RWPE2 (cell line): ENCODE results near the gene TMED6.
A peak's percentile ranks its signal among the peaks of the same experiment; 100 is the strongest.

Experiments used
- ATAC-seq: fragments of 200-7000 bp; cut with Tn5 transposase; 3 replicates; pipeline ENCODE4 v1.9.1; 2021; ENCODE audit warnings: low read depth
- DNase-seq: peaks from one replicate; pipeline ENCODE4 v3.0.0-alpha.2; 2020; ENCODE audit warnings: low spot score
- H3K27ac ChIP-seq: fragments of 450-650 bp; 2 replicates; pipeline ENCODE4 v1.5.1; 2017; ENCODE audit warnings: mild to moderate bottlenecking; ENCODE audit not compliant: poor library complexity, severe bottlenecking
- H3K27me3 ChIP-seq: fragments of 250-450 bp; sonication (Bioruptor Pico); 2 replicates; pipeline ENCODE4 v1.5.1; 2021; ENCODE audit warnings: mild to moderate bottlenecking, moderate library complexity; ENCODE audit not compliant: insufficient read depth, poor library complexity, severe bottlenecking
- H3K36me3 ChIP-seq: fragments of 250-450 bp; sonication (Bioruptor Pico); 2 replicates; pipeline ENCODE4 v1.5.1; 2020; ENCODE audit warnings: low read depth, mild to moderate bottlenecking, moderate library complexity
- H3K4me1 ChIP-seq: fragments of 250-450 bp; sonication (Bioruptor Pico); 2 replicates; pipeline ENCODE4 v1.5.1; 2021; ENCODE audit warnings: mild to moderate bottlenecking, moderate library complexity; ENCODE audit not compliant: insufficient read depth, poor library complexity, severe bottlenecking
- H3K4me3 ChIP-seq: fragments of 250-450 bp; sonication (Bioruptor Pico); 2 replicates; pipeline ENCODE4 v1.5.1; 2021; ENCODE audit warnings: mild to moderate bottlenecking, moderate library complexity; ENCODE audit not compliant: severe bottlenecking
- H3K9me3 ChIP-seq: fragments of 250-450 bp; sonication (Bioruptor Pico); 2 replicates; pipeline ENCODE4 v1.5.1; 2021; ENCODE audit warnings: mild to moderate bottlenecking, moderate library complexity; ENCODE audit not compliant: severe bottlenecking
- CTCF ChIP-seq: fragments of 450-650 bp; IDR thresholded peaks from one replicate; pipeline ENCODE4 v1.5.1; 2017; ENCODE audit warnings: mild to moderate bottlenecking, moderate library complexity; ENCODE audit not compliant: poor library complexity, severe bottlenecking

The TMED6 gene

GRCh38 chr16:69325784-69326171 lies 25.8 kb downstream of the TMED6 start:
- H3K27me3 ChIP-seq: no peaks in the 10 kb centered on the region
- no peak overlapping the region for H3K4me3 ChIP-seq
- DNase-seq (peak; percentile 38), ATAC-seq (no peak)
- H3K27ac ChIP-seq: no peak overlapping the region
- H3K9me3 ChIP-seq: no peaks in the 10 kb centered on the region
- H3K4me1 ChIP-seq: peaks cover 13% of the 10 kb centered on the region
- peaks cover 81% of the 10 kb centered on the region for H3K36me3 ChIP-seq
- TF ChIP-seq CTCF: no peak

GRCh38 chr16:69324585-69325253 lies 26.9 kb downstream of the TMED6 start:
- Histone ChIP-seq H3K27me3 (no peaks in the 10 kb centered on the region), H3K27ac (no peak overlapping the region), H3K4me1 (peaks cover 13% of the 10 kb centered on the region), H3K36me3 (peaks cover 91% of the 10 kb centered on the region), H3K9me3 (no peaks in the 10 kb centered on the region), H3K4me3 (no peak overlapping the region)
- DNase-seq: no peak
- TF ChIP-seq CTCF: no peak
- ATAC-seq: no peak

- H3K4me1 ChIP-seq: peaks cover 13% of the 10 kb centered on the region
- H3K36me3 ChIP-seq: peaks cover 98% of the 10 kb centered on the region
Observed at GRCh38 chr16:69324013-69324531, 27.5 kb downstream of the TMED6 start.

GRCh38 chr16:69323415-69323814 lies 28.2 kb downstream of the TMED6 start:
- Histone ChIP-seq H3K4me3 (no peak overlapping the region), H3K27ac (no peak overlapping the region), H3K9me3 (no peaks in the 10 kb centered on the region), H3K27me3 (no peaks in the 10 kb centered on the region), H3K4me1 (peaks cover 12% of the 10 kb centered on the region), H3K36me3 (peaks cover 98% of the 10 kb centered on the region)
- no peak for DNase-seq
- no peak for TF ChIP-seq CTCF
- ATAC-seq: no peak

More at GRCh38 chr16:69324013-69324531, 27.5 kb downstream of the TMED6 start:
- Histone ChIP-seq H3K27me3 (no peaks in the 10 kb centered on the region), H3K4me3 (no peak overlapping the region), H3K9me3 (no peaks in the 10 kb centered on the region), H3K27ac (no peak overlapping the region)
- DNase-seq (no peak), ATAC-seq (no peak; the same call in 2 of the 3 replicates)
- no peak for TF ChIP-seq CTCF

GRCh38 chr16:69322343-69322742 lies 29.2 kb downstream of the TMED6 start:
- Histone ChIP-seq H3K4me1 (peaks cover 5% of the 10 kb centered on the region), H3K27ac (no peak overlapping the region), H3K9me3 (no peaks in the 10 kb centered on the region), H3K36me3 (peaks cover 95% of the 10 kb centered on the region), H3K4me3 (no peak overlapping the region), H3K27me3 (no peaks in the 10 kb centered on the region)
- DNase-seq (no peak), ATAC-seq (no peak)
- TF ChIP-seq CTCF: no peak
